ENCODE results near the gene TBL2.

GRCh38 chr7:73572767-73573186 is 5.6 kb downstream of the TBL2 start:
- TF ChIP-seq CTCF (conservative IDR thresholded peaks at IDR 0.05; ENCODE audit: low read length) = no peak
- TF ChIP-seq EZH2phosphoT487 (IDR thresholded peaks at IDR 0.05; ENCODE audit: borderline replicate concordance) = no peak
